ENCODE measurements around the gene KLHL25.

- TF ChIP-seq CTCF (conservative IDR thresholded peaks at IDR 0.05; ENCODE audit: low read depth, low read length) (no peak), EZH2 (IDR thresholded peaks at IDR 0.05; ENCODE audit: borderline replicate concordance, low read depth, low read length, poor library complexity, severe bottlenecking) (no peak)
These were observed 26.8 kb downstream of the KLHL25 start for GRCh38 chr15:85767785-85768529.
